CD4-positive, CD25-positive, alpha-beta regulatory T cell (primary cell): ENCODE measurements around the gene BAIAP3. TPM values are rescaled to one million over a fixed set of nuclear protein-coding genes. Genes with fewer than 3 reads are reported as not detected.

Experiments used
- ATAC-seq, 2 donors: fragments of 150-1000 bp; cut with Tn5 transposase; one replicate each; pipeline ENCODE4 v1.10.0; 2021; ENCODE audit warnings: low read depth in 2 of 2, moderate number of reproducible peaks in 2 of 2, moderate library complexity in 1 of 2
- DNase-seq, 3 donors: peaks; one replicate each; pipeline versions ENCODE4 v3.0.0 to v3.0.0-alpha.2; 2012 to 2022; ENCODE audit warnings: mixed read lengths in 1 of 3
- H3K27ac ChIP-seq: one replicate; pipeline ENCODE4 v1.7.0; 2013; ENCODE audit warnings: mild to moderate bottlenecking, low read length; ENCODE audit not compliant: insufficient read depth, poor library complexity, severe bottlenecking
- H3K27me3 ChIP-seq: one replicate; pipeline ENCODE4 v1.7.0; 2013; ENCODE audit warnings: low read length; ENCODE audit not compliant: control insufficient read depth, insufficient read depth
- H3K36me3 ChIP-seq: one replicate; pipeline ENCODE4 v1.7.0; 2013; ENCODE audit warnings: mild to moderate bottlenecking, low read length, moderate library complexity; ENCODE audit not compliant: control insufficient read depth, insufficient read depth
- H3K4me1 ChIP-seq: 2 replicates; pipeline ENCODE4 v1.7.0; 2013; ENCODE audit warnings: mild to moderate bottlenecking, low read length; ENCODE audit not compliant: insufficient read depth, control insufficient read depth, poor library complexity, severe bottlenecking
- H3K4me3 ChIP-seq: one replicate; pipeline ENCODE4 v1.7.0; 2013; ENCODE audit warnings: low read depth, mild to moderate bottlenecking, low read length, moderate library complexity
- H3K9me3 ChIP-seq, 2 experiments: 1 replicate in 1 of 2; 2 replicates in 1 of 2; pipeline ENCODE4 v1.7.0; 2013; ENCODE audit warnings: low read length in 2 of 2, mild to moderate bottlenecking in 1 of 2, moderate library complexity in 1 of 2; ENCODE audit not compliant: control insufficient read depth in 2 of 2
- H3K27ac Mint-ChIP-seq, 3 donors: one replicate each; pipeline ENCODE4 v1.8.0; 2020 to 2022; ENCODE audit warnings: mild to moderate bottlenecking in 3 of 3, mixed read lengths in 3 of 3, moderate library complexity in 2 of 3
- H3K27me3 Mint-ChIP-seq: one replicate; pipeline ENCODE4 v1.8.0; 2022; ENCODE audit warnings: mild to moderate bottlenecking, mixed read lengths
- H3K36me3 Mint-ChIP-seq: one replicate; pipeline ENCODE4 v1.8.0; 2020; ENCODE audit warnings: mixed read lengths
- H3K4me1 Mint-ChIP-seq, 4 donors: one replicate each; pipeline ENCODE4 v1.8.0; 2020 to 2022; ENCODE audit warnings: mixed read lengths in 4 of 4, mild to moderate bottlenecking in 1 of 4
- H3K4me3 Mint-ChIP-seq, 4 donors: one replicate each; pipeline ENCODE4 v1.8.0; 2020 to 2022; ENCODE audit warnings: mild to moderate bottlenecking in 4 of 4, mixed read lengths in 4 of 4, moderate library complexity in 3 of 4
- H3K9me3 Mint-ChIP-seq, 7 donors: one replicate each; pipeline ENCODE4 v1.8.0; 2020 to 2022; ENCODE audit warnings: mixed read lengths in 7 of 7, mild to moderate bottlenecking in 3 of 7, moderate library complexity in 2 of 7
- polyA plus RNA-seq, 4 donors: library from polyadenylated mRNA; unstranded; fragments of 300-500 nt; fragmentation: Illumina TruSeq; gene quantifications; one replicate each; pipeline ENCODE4 v1.2.3, GENCODE V29; 2021
- total RNA-seq: library from RNA; stranded (reverse); gene quantifications from one replicate; pipeline ENCODE4 v1.2.3, GENCODE V29; 2022

Gene BAIAP3
- total and polyA plus RNA-seq, 5 donors from 2014 or later = 0.11 to 3.1 (median 0.35) TPM

DNA sequence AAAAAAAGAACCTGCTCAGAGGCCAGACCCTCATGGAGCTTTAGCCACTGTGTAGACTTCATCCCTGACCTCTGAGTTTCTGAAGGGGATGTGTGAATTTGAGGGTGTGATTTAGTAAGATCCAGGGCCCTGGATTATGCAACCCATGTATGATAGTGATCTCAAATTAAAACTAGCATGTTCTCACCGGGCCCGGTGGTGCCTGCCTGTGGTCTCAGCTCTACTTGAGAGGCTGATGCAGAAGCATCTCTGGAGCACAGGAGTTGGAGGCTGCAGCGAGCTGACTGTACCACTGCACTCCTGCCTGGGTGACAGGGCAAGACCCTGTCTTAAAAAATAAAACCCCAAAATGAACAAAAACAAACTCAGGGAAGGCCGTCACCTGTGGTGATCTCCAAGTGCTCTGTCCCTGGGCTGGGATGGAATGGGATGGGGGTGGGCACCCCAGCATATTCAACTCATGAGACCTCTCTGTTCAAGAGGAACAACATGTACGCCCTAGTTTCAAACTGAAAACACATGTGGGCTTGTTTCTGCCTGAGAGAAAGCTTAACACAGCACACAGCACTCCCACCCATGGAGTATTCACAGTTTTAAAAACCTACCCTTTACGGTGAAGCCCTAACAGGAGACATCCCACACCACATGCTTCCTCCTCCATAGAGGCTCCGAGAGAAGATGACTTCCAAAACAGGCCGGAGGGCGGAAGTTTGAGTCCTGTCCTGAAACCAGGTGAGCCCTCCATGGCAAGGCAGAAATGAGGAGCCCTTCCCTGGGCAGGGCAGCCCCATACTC, 48.4 kb downstream of the BAIAP3 start:
- H3K36me3 Mint-ChIP-seq = peaks cover 3% of the 10 kb centered on the region
- ATAC-seq (no peak), DNase-seq (no peak)
- Histone ChIP-seq H3K27me3 (no peaks in the 10 kb centered on the region), H3K4me1 (peaks cover 18% of the 10 kb centered on the region), H3K27ac (no peak overlapping the region), H3K4me3 (no peak overlapping the region), H3K36me3 (peaks cover 20% of the 10 kb centered on the region), H3K9me3 (no peaks in the 10 kb centered on the region)
- no peaks in the 10 kb centered on the region for H3K9me3 Mint-ChIP-seq
- no peak overlapping the region for H3K27ac Mint-ChIP-seq
- H3K4me1 Mint-ChIP-seq = peaks cover 4 to 21% (median 12%) of the 10 kb centered on the region in 4 donors
- H3K27me3 Mint-ChIP-seq = no peaks in the 10 kb centered on the region
- H3K4me3 Mint-ChIP-seq = peak overlapping the region in 1 of 4 donors; percentile 22

- Histone ChIP-seq H3K36me3 (peaks cover 22% of the 10 kb centered on the region), H3K27me3 (no peaks in the 10 kb centered on the region), H3K4me3 (no peak overlapping the region), H3K27ac (no peak overlapping the region), H3K9me3 (no peaks in the 10 kb centered on the region), H3K4me1 (peaks cover 16% of the 10 kb centered on the region)
- no peak for DNase-seq
- no peaks in the 10 kb centered on the region for H3K9me3 Mint-ChIP-seq
- H3K4me3 Mint-ChIP-seq = no peak overlapping the region
- peaks cover 4 to 13% (median 8%) of the 10 kb centered on the region in 4 donors for H3K4me1 Mint-ChIP-seq
- peaks cover 3% of the 10 kb centered on the region for H3K36me3 Mint-ChIP-seq
- no peak overlapping the region for H3K27ac Mint-ChIP-seq
- no peaks in the 10 kb centered on the region for H3K27me3 Mint-ChIP-seq
- no peak for ATAC-seq
These were observed 50.1 kb downstream of the BAIAP3 start for GRCh38 chr16:1383556-1383955.

DNA sequence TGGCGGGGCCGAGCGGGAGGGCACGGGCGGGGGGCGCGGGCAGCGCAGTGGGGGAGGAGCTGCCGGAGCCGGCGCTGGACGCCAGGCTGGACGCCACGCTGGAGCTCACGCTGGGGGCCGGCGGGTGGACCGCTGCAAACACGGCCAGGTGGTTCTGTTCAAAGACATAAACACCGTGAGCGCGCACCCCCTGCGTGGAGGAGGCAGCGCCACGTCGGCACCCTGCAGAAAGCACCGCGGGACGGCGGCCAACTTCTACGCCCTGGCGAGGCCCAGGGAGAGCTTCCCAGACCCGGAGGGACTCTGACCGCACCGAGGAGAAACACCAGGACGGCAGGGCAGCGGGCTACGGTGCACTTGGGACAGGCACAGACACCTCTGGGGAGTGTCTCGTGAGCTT, 51.8 kb downstream of the BAIAP3 start:
- no peaks in the 10 kb centered on the region for H3K9me3 ChIP-seq
- ATAC-seq = no peak
- no peak overlapping the region for H3K4me3 Mint-ChIP-seq
- peaks cover 36% of the 10 kb centered on the region for H3K36me3 ChIP-seq
- H3K4me1 ChIP-seq = peaks cover 2% of the 10 kb centered on the region
- H3K27ac ChIP-seq = no peak overlapping the region
- H3K9me3 Mint-ChIP-seq = peaks cover 0 to 1% (median 0%) of the 10 kb centered on the region in 7 donors
- DNase-seq = no peak
- H3K36me3 Mint-ChIP-seq = peaks cover 5% of the 10 kb centered on the region
- no peaks in the 10 kb centered on the region for H3K27me3 ChIP-seq
- H3K27me3 Mint-ChIP-seq = no peaks in the 10 kb centered on the region
- H3K4me3 ChIP-seq = no peak overlapping the region
- H3K4me1 Mint-ChIP-seq = peaks cover under 1 to 4% (median 2%) of the 10 kb centered on the region in 4 donors
- no peak overlapping the region for H3K27ac Mint-ChIP-seq

GRCh38 chr16:1387331-1387730, 53.9 kb downstream of the BAIAP3 start:
- Mint-ChIP-seq H3K27me3 (no peaks in the 10 kb centered on the region), H3K36me3 (peaks cover 11% of the 10 kb centered on the region), H3K4me1 (peaks cover 0 to 4% (median 1%) of the 10 kb centered on the region in 4 donors), H3K4me3 (no peak overlapping the region), H3K27ac (no peak overlapping the region), H3K9me3 (peaks cover 0 to 1% (median 0%) of the 10 kb centered on the region in 7 donors)
- Histone ChIP-seq H3K36me3 (peaks cover 36% of the 10 kb centered on the region), H3K27ac (no peak overlapping the region), H3K9me3 (no peaks in the 10 kb centered on the region), H3K4me3 (no peak overlapping the region), H3K27me3 (no peaks in the 10 kb centered on the region), H3K4me1 (no peaks in the 10 kb centered on the region)
- ATAC-seq = no peak
- DNase-seq = no peak

DNA sequence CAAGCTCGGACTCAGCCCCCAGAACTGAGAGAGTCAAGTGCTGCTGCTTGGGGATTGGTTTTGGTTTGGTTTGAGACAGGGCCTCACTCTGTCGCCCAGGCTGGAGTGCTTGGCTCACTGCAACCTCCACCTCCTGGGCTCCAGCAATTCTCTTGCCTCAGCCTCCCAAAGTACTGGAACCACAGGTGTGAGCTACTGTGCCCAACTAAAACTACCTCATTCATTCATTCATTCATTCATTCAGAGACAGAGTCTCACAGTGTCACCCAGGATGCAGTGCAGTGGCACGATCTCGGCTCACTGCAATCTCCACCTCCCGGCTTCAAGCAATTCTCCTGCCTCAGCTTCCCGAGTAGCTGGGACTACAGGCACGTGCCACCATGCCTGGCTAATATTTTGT, 56.3 kb downstream of the BAIAP3 start:
- H3K36me3 Mint-ChIP-seq = peaks cover 11% of the 10 kb centered on the region
- Histone ChIP-seq H3K4me1 (no peaks in the 10 kb centered on the region), H3K9me3 (no peaks in the 10 kb centered on the region), H3K27ac (no peak overlapping the region), H3K27me3 (no peaks in the 10 kb centered on the region), H3K4me3 (no peak overlapping the region), H3K36me3 (peaks cover 52% of the 10 kb centered on the region)
- DNase-seq = no peak
- peak overlapping the region in 1 of 3 donors; percentile 56 for H3K27ac Mint-ChIP-seq
- peaks cover 0 to 5% (median 1%) of the 10 kb centered on the region in 4 donors for H3K4me1 Mint-ChIP-seq
- peaks cover 0 to 1% (median 0%) of the 10 kb centered on the region in 7 donors for H3K9me3 Mint-ChIP-seq
- no peak overlapping the region for H3K4me3 Mint-ChIP-seq
- H3K27me3 Mint-ChIP-seq = no peaks in the 10 kb centered on the region
- no peak for ATAC-seq

- peaks cover 0 to 1% (median 0%) of the 10 kb centered on the region in 7 donors for H3K9me3 Mint-ChIP-seq
These were observed 56.9 kb downstream of the BAIAP3 start for GRCh38 chr16:1390239-1390779.

GRCh38 chr16:1392826-1393225, 59.4 kb downstream of the BAIAP3 start:
- DNase-seq (no peak), ATAC-seq (no peak)
- H3K36me3 Mint-ChIP-seq = peaks cover 11% of the 10 kb centered on the region
- Histone ChIP-seq H3K4me3 (no peak overlapping the region), H3K27me3 (no peaks in the 10 kb centered on the region), H3K9me3 (no peaks in the 10 kb centered on the region), H3K36me3 (peaks cover 60% of the 10 kb centered on the region), H3K4me1 (no peaks in the 10 kb centered on the region), H3K27ac (no peak overlapping the region)
- no peak overlapping the region for H3K27ac Mint-ChIP-seq
- peaks cover 0 to 5% (median 0%) of the 10 kb centered on the region in 4 donors for H3K4me1 Mint-ChIP-seq
- H3K4me3 Mint-ChIP-seq = no peak overlapping the region
- no peaks in the 10 kb centered on the region for H3K27me3 Mint-ChIP-seq
- peaks cover 0 to 1% (median 0%) of the 10 kb centered on the region in 7 donors for H3K9me3 Mint-ChIP-seq

More at GRCh38 chr16:1390239-1390779, 56.9 kb downstream of the BAIAP3 start:
- no peaks in the 10 kb centered on the region for H3K9me3 ChIP-seq
- H3K36me3 ChIP-seq = peaks cover 53% of the 10 kb centered on the region
- Mint-ChIP-seq H3K4me1 (peaks cover 0 to 5% (median 0%) of the 10 kb centered on the region in 4 donors), H3K4me3 (no peak overlapping the region), H3K36me3 (peaks cover 8% of the 10 kb centered on the region), H3K27me3 (no peaks in the 10 kb centered on the region), H3K27ac (no peak overlapping the region)
- H3K4me1 ChIP-seq = no peaks in the 10 kb centered on the region
- H3K4me3 ChIP-seq = no peak overlapping the region
- no peak overlapping the region for H3K27ac ChIP-seq
- no peak for DNase-seq
- ATAC-seq = no peak
- no peaks in the 10 kb centered on the region for H3K27me3 ChIP-seq
